Parathyroid adenoma (tissue), 2 donors: Measurements from ENCODE around the gene ESYT3.
"Not testable (repeated sequence)": the region's sequence is repeated elsewhere in the genome, so short reads cannot be mapped to it uniquely, and the experiment has no call there.

ENCODE experiments used
- H2AFZ ChIP-seq: fragments of 300-600 bp; sonication (generic); one replicate; pipeline ENCODE4 v1.7.0; 2017; ENCODE audit warnings: antibody characterized with exemption, mild to moderate bottlenecking
- H3K27ac ChIP-seq: fragments of 300-600 bp; sonication (generic); one replicate; pipeline ENCODE4 v1.7.0; 2017
- H3K27me3 ChIP-seq: fragments of 300-600 bp; sonication (generic); one replicate; pipeline ENCODE4 v1.7.0; 2017; ENCODE audit warnings: low read length; ENCODE audit not compliant: control insufficient read depth, insufficient read depth
- H3K36me3 ChIP-seq: fragments of 300-600 bp; sonication (generic); one replicate; pipeline ENCODE4 v1.7.0; 2017; ENCODE audit warnings: low read length; ENCODE audit not compliant: control insufficient read depth, insufficient read depth
- H3K4me1 ChIP-seq: fragments of 300-600 bp; sonication (generic); one replicate; pipeline ENCODE4 v1.7.0; 2017; ENCODE audit warnings: control low read depth
- H3K4me2 ChIP-seq: fragments of 300-600 bp; sonication (generic); one replicate; pipeline ENCODE4 v1.7.0; 2017; ENCODE audit warnings: low read length
- H3K4me3 ChIP-seq: fragments of 300-600 bp; sonication (generic); one replicate; pipeline ENCODE4 v1.7.0; 2017; ENCODE audit warnings: low read depth, low read length
- H3K79me2 ChIP-seq: fragments of 300-600 bp; sonication (generic); one replicate; pipeline ENCODE4 v1.7.0; 2017; ENCODE audit warnings: control low read depth
- H3K9ac ChIP-seq: fragments of 300-600 bp; sonication (generic); one replicate; pipeline ENCODE4 v1.7.0; 2017; ENCODE audit warnings: mild to moderate bottlenecking
- H3K9me3 ChIP-seq: fragments of 300-600 bp; sonication (generic); one replicate; pipeline ENCODE4 v1.7.0; 2017; ENCODE audit warnings: low read length; ENCODE audit not compliant: control insufficient read depth
- TF ChIP-seq, protein P1 (sequence below): fragments of 300-600 bp; sonication (generic); IDR thresholded peaks from one replicate; pipeline ENCODE4 v1.7.0; 2017; ENCODE audit warnings: antibody characterized with exemption, mild to moderate bottlenecking
- donor health status: primary hyperparathyroidism.

ESYT3 gene

GRCh38 chr3:138477801-138478200, 43.4 kb downstream of the ESYT3 start:
- Histone ChIP-seq H3K4me3 (no peak overlapping the region), H3K4me2 (no peak overlapping the region), H3K36me3 (no peaks in the 10 kb centered on the region), H2AFZ (no peak overlapping the region), H3K4me1 (no peaks in the 10 kb centered on the region), H3K79me2 (no peaks in the 10 kb centered on the region), H3K9me3 (no peaks in the 10 kb centered on the region), H3K27ac (no peak overlapping the region), H3K9ac (no peak overlapping the region), H3K27me3 (no peaks in the 10 kb centered on the region)
- TF ChIP-seq, protein P1, sequence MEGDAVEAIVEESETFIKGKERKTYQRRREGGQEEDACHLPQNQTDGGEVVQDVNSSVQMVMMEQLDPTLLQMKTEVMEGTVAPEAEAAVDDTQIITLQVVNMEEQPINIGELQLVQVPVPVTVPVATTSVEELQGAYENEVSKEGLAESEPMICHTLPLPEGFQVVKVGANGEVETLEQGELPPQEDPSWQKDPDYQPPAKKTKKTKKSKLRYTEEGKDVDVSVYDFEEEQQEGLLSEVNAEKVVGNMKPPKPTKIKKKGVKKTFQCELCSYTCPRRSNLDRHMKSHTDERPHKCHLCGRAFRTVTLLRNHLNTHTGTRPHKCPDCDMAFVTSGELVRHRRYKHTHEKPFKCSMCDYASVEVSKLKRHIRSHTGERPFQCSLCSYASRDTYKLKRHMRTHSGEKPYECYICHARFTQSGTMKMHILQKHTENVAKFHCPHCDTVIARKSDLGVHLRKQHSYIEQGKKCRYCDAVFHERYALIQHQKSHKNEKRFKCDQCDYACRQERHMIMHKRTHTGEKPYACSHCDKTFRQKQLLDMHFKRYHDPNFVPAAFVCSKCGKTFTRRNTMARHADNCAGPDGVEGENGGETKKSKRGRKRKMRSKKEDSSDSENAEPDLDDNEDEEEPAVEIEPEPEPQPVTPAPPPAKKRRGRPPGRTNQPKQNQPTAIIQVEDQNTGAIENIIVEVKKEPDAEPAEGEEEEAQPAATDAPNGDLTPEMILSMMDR = no peak

DNA sequence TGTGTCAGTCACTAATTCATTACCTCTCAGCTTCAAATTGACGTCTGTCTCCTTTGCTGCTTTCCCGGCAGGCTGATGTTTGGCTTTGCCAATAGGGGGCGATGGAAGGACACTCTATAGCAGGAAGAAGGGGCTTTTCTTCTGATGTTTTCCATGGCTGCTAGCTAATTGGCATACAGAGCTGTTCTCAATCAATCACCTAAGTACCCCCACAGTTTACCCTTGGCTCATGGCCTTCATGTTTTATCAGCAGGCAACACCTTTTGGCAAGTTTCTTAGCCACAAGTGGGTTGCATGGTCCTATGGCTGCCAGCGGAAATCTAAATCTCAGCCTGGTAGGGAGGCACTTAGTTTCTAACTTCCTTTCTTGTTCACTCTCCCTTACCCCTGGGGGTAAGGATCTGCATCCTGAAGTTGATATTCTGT, 45.0 kb downstream of the ESYT3 start:
- H3K27me3 ChIP-seq = no peaks in the 10 kb centered on the region
- H3K4me1 ChIP-seq = no peaks in the 10 kb centered on the region
- H3K36me3 ChIP-seq = no peaks in the 10 kb centered on the region
- H3K4me3 ChIP-seq = no peak overlapping the region
- H3K27ac ChIP-seq = no peak overlapping the region
- no peaks in the 10 kb centered on the region for H3K9me3 ChIP-seq
- TF ChIP-seq, protein P1 = peak; percentile 26
- H2AFZ ChIP-seq = no peak overlapping the region
- H3K9ac ChIP-seq = no peak overlapping the region
- H3K79me2 ChIP-seq = no peaks in the 10 kb centered on the region
- H3K4me2 ChIP-seq = no peak overlapping the region

- not testable (repeated sequence) for H2AFZ ChIP-seq, H3K27ac ChIP-seq, H3K79me2 ChIP-seq, H3K36me3 ChIP-seq, H3K27me3 ChIP-seq, H3K9ac ChIP-seq, H3K4me2 ChIP-seq, H3K4me1 ChIP-seq, H3K9me3 ChIP-seq, H3K4me3 ChIP-seq
Observed at GRCh38 chr3:138484672-138485071, 50.3 kb downstream of the ESYT3 start.

- not testable (repeated sequence) for H3K79me2 ChIP-seq, H3K9me3 ChIP-seq, H3K4me2 ChIP-seq, H3K27ac ChIP-seq, H3K4me3 ChIP-seq, H3K36me3 ChIP-seq, H3K9ac ChIP-seq, H3K27me3 ChIP-seq, H3K4me1 ChIP-seq, H2AFZ ChIP-seq
Observed at GRCh38 chr3:138486580-138486979, 52.2 kb downstream of the ESYT3 start.

- Histone ChIP-seq H3K4me3 (no peak overlapping the region), H3K27me3 (no peaks in the 10 kb centered on the region), H3K79me2 (no peaks in the 10 kb centered on the region), H3K4me1 (no peaks in the 10 kb centered on the region), H3K27ac (no peak overlapping the region), H2AFZ (no peak overlapping the region), H3K36me3 (no peaks in the 10 kb centered on the region), H3K9me3 (no peaks in the 10 kb centered on the region), H3K9ac (no peak overlapping the region), H3K4me2 (no peak overlapping the region)
- TF ChIP-seq, protein P1 = no peak
Observed at GRCh38 chr3:138491971-138492370, 57.6 kb downstream of the ESYT3 start.

DNA sequence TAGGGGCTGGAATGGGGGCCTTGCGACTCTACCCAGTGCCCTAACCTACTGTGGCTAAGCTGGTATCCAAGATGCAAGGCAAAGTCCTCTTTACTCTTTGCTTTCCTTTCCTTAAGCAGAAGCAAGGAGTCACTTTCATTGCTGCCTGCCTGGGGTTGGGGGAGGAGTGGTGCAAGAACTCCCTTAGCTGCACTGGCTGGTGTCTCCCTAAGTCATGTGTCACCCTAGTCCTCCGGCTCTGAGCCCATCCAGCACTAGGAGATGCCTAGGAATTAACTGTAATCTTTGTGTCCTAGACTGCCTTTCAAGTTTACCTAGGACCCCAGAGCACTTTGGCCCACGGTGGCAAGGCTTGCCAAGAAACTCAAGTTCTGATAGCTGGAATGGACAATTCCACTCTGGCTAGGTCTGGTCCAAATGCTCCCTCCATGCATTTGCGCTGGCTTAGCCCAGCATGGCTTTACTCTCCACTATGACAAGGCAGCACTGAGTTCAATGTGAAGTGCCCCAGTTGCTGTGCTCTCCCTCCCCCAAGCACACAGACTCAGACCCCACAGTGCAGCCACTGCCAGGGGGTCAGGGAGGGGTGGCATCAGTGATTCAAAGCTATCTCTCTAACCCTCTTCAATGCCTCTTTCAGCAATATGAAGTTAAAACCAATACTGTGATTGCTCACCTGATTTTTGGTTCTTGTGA, 58.7 kb downstream of the ESYT3 start:
- H3K27me3 ChIP-seq = no peaks in the 10 kb centered on the region
- H3K4me2 ChIP-seq = no peak overlapping the region
- H3K79me2 ChIP-seq = no peaks in the 10 kb centered on the region
- H3K4me1 ChIP-seq = no peaks in the 10 kb centered on the region
- H2AFZ ChIP-seq = no peak overlapping the region
- H3K9me3 ChIP-seq = no peaks in the 10 kb centered on the region
- H3K36me3 ChIP-seq = no peaks in the 10 kb centered on the region
- TF ChIP-seq, protein P1 = no peak
- no peak overlapping the region for H3K27ac ChIP-seq
- no peak overlapping the region for H3K4me3 ChIP-seq
- no peak overlapping the region for H3K9ac ChIP-seq
